HFFc6 (cell line): ENCODE data around the gene SLC5A12. TPM values are rescaled to one million over a fixed set of nuclear protein-coding genes. Genes with fewer than 3 reads are reported as not detected.

ENCODE experiments used
- DNase-seq: peaks from one replicate; pipeline ENCODE4 v3.0.0-alpha.2; 2018
- H3K27ac Mint-ChIP-seq: 2 replicates; pipeline ENCODE4 v1.8.0; 2020; ENCODE audit warnings: mild to moderate bottlenecking, mixed read lengths
- H3K27me3 Mint-ChIP-seq: 2 replicates; pipeline ENCODE4 v1.8.0; 2021; ENCODE audit warnings: mild to moderate bottlenecking, moderate library complexity, mixed read lengths; ENCODE audit not compliant: insufficient read depth
- H3K36me3 Mint-ChIP-seq: 2 replicates; pipeline ENCODE4 v1.8.0; 2021; ENCODE audit warnings: low read depth, mixed read lengths
- H3K4me1 Mint-ChIP-seq: 2 replicates; pipeline ENCODE4 v1.8.0; 2020; ENCODE audit warnings: low read depth, mixed read lengths
- H3K4me3 Mint-ChIP-seq: 2 replicates; pipeline ENCODE4 v1.8.0; 2020; ENCODE audit warnings: mild to moderate bottlenecking, moderate library complexity, mixed read lengths
- H3K9me3 Mint-ChIP-seq: 2 replicates; pipeline ENCODE4 v1.8.0; 2020; ENCODE audit warnings: mild to moderate bottlenecking, mixed read lengths
- total RNA-seq, 6 experiments: library from RNA; stranded (reverse); fragmentation: NEBNext Ultra II Directional; extraction: Animal tissue kit (Norgen Biotek cat#: 25700); gene quantifications; 2 replicates in 1 of 6; 3 replicates in 5 of 6; pipeline ENCODE4 v1.2.3, GENCODE V29; 2021
- TF ChIP-seq, protein P1 (sequence below): fragments of 200-600 bp; sonication (generic); IDR thresholded peaks from 2 replicates; pipeline ENCODE4 v1.5.0; 2021; ENCODE audit warnings: antibody characterized with exemption, mild to moderate bottlenecking

The SLC5A12 gene
- total RNA-seq, 6 experiments from 2014 or later: not detected

DNA sequence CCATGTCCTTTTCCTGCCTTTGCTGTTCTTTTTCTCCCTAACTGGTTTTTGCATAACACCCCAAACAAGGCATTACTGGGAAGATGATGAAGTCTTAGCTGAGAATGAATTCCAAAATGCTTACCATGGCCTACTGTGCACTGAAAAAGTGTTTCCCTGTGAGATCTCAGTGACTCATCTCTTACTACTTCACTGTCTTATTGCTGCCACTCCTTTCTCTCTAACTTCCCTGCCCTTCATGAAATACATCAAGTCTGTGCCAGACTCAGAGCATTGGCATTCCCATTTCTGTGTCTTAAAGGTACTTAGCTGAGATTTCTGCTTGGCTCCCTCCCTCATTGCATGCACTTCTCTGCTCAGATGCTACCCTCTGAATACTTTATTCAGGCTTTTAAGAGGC lies 100.7 kb downstream of the SLC5A12 start:
- peaks cover 26% of the 10 kb centered on the region for H3K4me1 Mint-ChIP-seq
- no peaks in the 10 kb centered on the region for H3K9me3 Mint-ChIP-seq
- no peak overlapping the region for H3K4me3 Mint-ChIP-seq
- peak overlapping the region; percentile 2; the same call in 1 of the 2 replicates for H3K27ac Mint-ChIP-seq
- no peaks in the 10 kb centered on the region for H3K36me3 Mint-ChIP-seq
- TF ChIP-seq, protein P1, sequence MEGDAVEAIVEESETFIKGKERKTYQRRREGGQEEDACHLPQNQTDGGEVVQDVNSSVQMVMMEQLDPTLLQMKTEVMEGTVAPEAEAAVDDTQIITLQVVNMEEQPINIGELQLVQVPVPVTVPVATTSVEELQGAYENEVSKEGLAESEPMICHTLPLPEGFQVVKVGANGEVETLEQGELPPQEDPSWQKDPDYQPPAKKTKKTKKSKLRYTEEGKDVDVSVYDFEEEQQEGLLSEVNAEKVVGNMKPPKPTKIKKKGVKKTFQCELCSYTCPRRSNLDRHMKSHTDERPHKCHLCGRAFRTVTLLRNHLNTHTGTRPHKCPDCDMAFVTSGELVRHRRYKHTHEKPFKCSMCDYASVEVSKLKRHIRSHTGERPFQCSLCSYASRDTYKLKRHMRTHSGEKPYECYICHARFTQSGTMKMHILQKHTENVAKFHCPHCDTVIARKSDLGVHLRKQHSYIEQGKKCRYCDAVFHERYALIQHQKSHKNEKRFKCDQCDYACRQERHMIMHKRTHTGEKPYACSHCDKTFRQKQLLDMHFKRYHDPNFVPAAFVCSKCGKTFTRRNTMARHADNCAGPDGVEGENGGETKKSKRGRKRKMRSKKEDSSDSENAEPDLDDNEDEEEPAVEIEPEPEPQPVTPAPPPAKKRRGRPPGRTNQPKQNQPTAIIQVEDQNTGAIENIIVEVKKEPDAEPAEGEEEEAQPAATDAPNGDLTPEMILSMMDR: no peak
- peaks cover 2% of the 10 kb centered on the region; the same call in 1 of the 2 replicates for H3K27me3 Mint-ChIP-seq
- DNase-seq: peak; percentile 73

DNA sequence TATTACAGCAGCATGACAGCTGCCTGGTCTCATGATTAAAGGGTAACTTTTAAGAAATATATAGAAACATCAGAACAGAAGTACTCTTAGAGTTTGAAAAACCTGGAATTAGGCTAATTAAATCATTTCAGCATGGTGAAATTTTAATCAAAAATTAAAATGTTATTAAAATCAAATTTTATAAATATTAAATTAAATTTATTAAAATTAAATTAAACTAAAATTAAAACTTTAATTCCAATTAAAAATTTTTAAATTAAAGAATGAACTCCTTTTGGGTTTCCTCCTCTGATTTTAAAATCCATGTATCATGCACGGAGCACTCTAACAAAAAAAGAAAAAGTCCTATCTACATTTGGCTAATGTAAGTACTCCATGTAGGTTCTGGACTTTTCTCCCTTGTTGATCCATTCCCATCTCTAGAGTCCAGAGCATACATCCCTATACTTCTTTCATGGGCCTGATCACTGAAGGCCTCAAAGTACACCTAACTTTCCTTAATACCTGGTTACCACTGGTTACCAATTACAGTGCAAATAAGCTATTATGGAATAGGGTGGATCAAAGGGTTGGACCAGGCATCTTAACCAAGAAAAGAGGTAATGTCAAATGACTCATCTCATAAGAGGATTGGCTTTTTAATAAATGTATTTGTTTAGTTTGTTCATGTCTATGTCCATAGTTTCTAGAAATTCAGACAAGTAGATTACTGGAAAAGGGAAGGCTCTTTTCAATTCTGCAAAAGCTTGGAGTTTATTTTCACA lies 101.4 kb downstream of the SLC5A12 start:
- no peak for DNase-seq
- Mint-ChIP-seq H3K4me1 (peaks cover 26% of the 10 kb centered on the region), H3K36me3 (no peaks in the 10 kb centered on the region), H3K9me3 (no peaks in the 10 kb centered on the region), H3K4me3 (no peak overlapping the region), H3K27me3 (no peaks in the 10 kb centered on the region), H3K27ac (peak overlapping the region; percentile 2; the same call in 1 of the 2 replicates)
- TF ChIP-seq, protein P1: no peak

DNA sequence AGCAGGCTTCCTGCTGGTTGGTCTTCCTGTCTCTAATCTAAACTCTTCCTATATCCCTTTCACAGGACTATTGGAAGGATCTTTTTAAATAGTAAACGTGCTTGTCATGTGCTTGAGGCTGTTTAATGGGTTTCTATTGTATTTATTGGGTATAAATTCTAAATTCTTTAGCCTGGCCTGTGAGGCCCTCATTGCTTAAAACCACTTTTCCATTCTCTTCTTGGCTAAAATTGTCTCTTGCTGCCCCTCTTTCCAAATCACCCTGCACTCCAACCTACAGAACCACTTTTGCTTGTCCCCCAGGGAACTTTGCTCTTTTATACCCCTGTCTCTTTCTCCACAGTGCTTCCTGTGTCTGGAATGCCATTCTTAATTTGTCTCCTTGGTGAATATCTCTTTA lies 103.4 kb downstream of the SLC5A12 start:
- Mint-ChIP-seq H3K27ac (no peak overlapping the region), H3K4me1 (peaks cover 26% of the 10 kb centered on the region), H3K36me3 (no peaks in the 10 kb centered on the region), H3K9me3 (no peaks in the 10 kb centered on the region), H3K27me3 (peaks cover 3% of the 10 kb centered on the region; the same call in 1 of the 2 replicates), H3K4me3 (no peak overlapping the region)
- TF ChIP-seq, protein P1: no peak
- DNase-seq: no peak

Other genes starting within 250 kb of the SLC5A12 start
- not detected for gene MUC15, start 149.8 kb downstream of the SLC5A12 start, total RNA-seq